ENCODE results near the gene TRIML1. TPM values are rescaled to one million over a fixed set of nuclear protein-coding genes. Genes with fewer than 3 reads are reported as not detected.
A peak's percentile ranks its signal among the peaks of the same experiment; 100 is the strongest.

The TRIML1 gene
- total RNA-seq (2014; rRNA removed; shearing (Covaris generic); ENCODE audit: low replicate concordance): not detected in 2 replicates

- H3K4me3 ChIP-seq: no peak within 1 kb of the TSS
- H3K36me3 ChIP-seq: no peaks in the 10 kb centered on the region
- DNase-seq: no peak
- H3K9me3 ChIP-seq: no peaks in the 10 kb centered on the region
- no peaks in the 10 kb centered on the region; the same call in 1 of the 2 replicates for H3K27me3 ChIP-seq
These were observed at the start of gene TRIML1 for GRCh38 chr4:188139141-188139540. Gene TRIML1 (plus strand): TSS chr4:188139441. CDS start chr4:188139559, 118 bp downstream.

- Histone ChIP-seq H3K36me3 (no peaks in the 10 kb centered on the region), H3K4me3 (no peak overlapping the region), H3K9me3 (no peaks in the 10 kb centered on the region), H3K27me3 (no peaks in the 10 kb centered on the region)
- DNase-seq: no peak
These were observed 46.4 kb upstream of the TRIML1 start for GRCh38 chr4:188092824-188093223.

- H3K9me3 ChIP-seq: no peaks in the 10 kb centered on the region
- DNase-seq: no peak
- no peaks in the 10 kb centered on the region for H3K27me3 ChIP-seq
- H3K4me3 ChIP-seq: no peak overlapping the region
- no peaks in the 10 kb centered on the region for H3K36me3 ChIP-seq
These were observed 32.8 kb upstream of the TRIML1 start for GRCh38 chr4:188106454-188106853.

- Histone ChIP-seq H3K4me3 (no peak overlapping the region), H3K36me3 (no peaks in the 10 kb centered on the region), H3K27me3 (no peaks in the 10 kb centered on the region), H3K9me3 (no peaks in the 10 kb centered on the region)
- no peak for DNase-seq
These were observed 31.1 kb upstream of the TRIML1 start for GRCh38 chr4:188107931-188108843.

GRCh38 chr4:188109157-188109755 is 30.0 kb upstream of the TRIML1 start, which contains the start of gene TRIML2:
Gene TRIML2 (minus strand): TSS chr4:188109603. CDS start chr4:188105368, 4,235 bp downstream.
- H3K27me3 ChIP-seq: no peaks in the 10 kb centered on the region
- DNase-seq: no peak
- H3K36me3 ChIP-seq: no peaks in the 10 kb centered on the region
- H3K9me3 ChIP-seq: no peaks in the 10 kb centered on the region
- H3K4me3 ChIP-seq: no peak within 1 kb of the TSS

GRCh38 chr4:188110036-188110435 is 29.2 kb upstream of the TRIML1 start:
- no peak overlapping the region for H3K4me3 ChIP-seq
- no peak for DNase-seq

GRCh38 chr4:188110741-188111471 is 28.3 kb upstream of the TRIML1 start:
- Histone ChIP-seq H3K36me3 (no peaks in the 10 kb centered on the region), H3K4me3 (no peak overlapping the region), H3K9me3 (no peaks in the 10 kb centered on the region), H3K27me3 (no peaks in the 10 kb centered on the region)
- DNase-seq: no peak

More at GRCh38 chr4:188110036-188110435, 29.2 kb upstream of the TRIML1 start:
- no peaks in the 10 kb centered on the region for H3K27me3 ChIP-seq
- no peaks in the 10 kb centered on the region for H3K36me3 ChIP-seq
- no peaks in the 10 kb centered on the region for H3K9me3 ChIP-seq

GRCh38 chr4:188111955-188112354 is 27.3 kb upstream of the TRIML1 start:
- DNase-seq: no peak
- Histone ChIP-seq H3K36me3 (no peaks in the 10 kb centered on the region), H3K9me3 (no peaks in the 10 kb centered on the region), H3K4me3 (no peak overlapping the region), H3K27me3 (no peaks in the 10 kb centered on the region)

GRCh38 chr4:188113156-188113555 is 26.1 kb upstream of the TRIML1 start:
- no peaks in the 10 kb centered on the region for H3K36me3 ChIP-seq
- no peak overlapping the region for H3K4me3 ChIP-seq
- no peaks in the 10 kb centered on the region for H3K9me3 ChIP-seq
- H3K27me3 ChIP-seq: no peaks in the 10 kb centered on the region
- DNase-seq: no peak

GRCh38 chr4:188117631-188118324 is 21.5 kb upstream of the TRIML1 start:
- Histone ChIP-seq H3K36me3 (no peaks in the 10 kb centered on the region), H3K9me3 (no peaks in the 10 kb centered on the region), H3K27me3 (no peaks in the 10 kb centered on the region), H3K4me3 (no peak overlapping the region)
- no peak for DNase-seq

GRCh38 chr4:188121530-188121929 is 17.7 kb upstream of the TRIML1 start:
- Histone ChIP-seq H3K36me3 (no peaks in the 10 kb centered on the region), H3K4me3 (no peak overlapping the region), H3K9me3 (no peaks in the 10 kb centered on the region), H3K27me3 (no peaks in the 10 kb centered on the region)
- DNase-seq: no peak

GRCh38 chr4:188127214-188127874 is 11.9 kb upstream of the TRIML1 start:
- no peaks in the 10 kb centered on the region for H3K9me3 ChIP-seq
- DNase-seq: peak; percentile 61
- no peaks in the 10 kb centered on the region for H3K36me3 ChIP-seq
- no peaks in the 10 kb centered on the region for H3K27me3 ChIP-seq
- H3K4me3 ChIP-seq: no peak overlapping the region

- H3K4me3 ChIP-seq: no peak overlapping the region
- no peak for DNase-seq
- no peaks in the 10 kb centered on the region for H3K36me3 ChIP-seq
- no peaks in the 10 kb centered on the region for H3K9me3 ChIP-seq
- no peaks in the 10 kb centered on the region for H3K27me3 ChIP-seq
These were observed 8.9 kb upstream of the TRIML1 start for GRCh38 chr4:188130355-188130754.

- no peak for DNase-seq
- H3K36me3 ChIP-seq: no peaks in the 10 kb centered on the region
- H3K9me3 ChIP-seq: no peaks in the 10 kb centered on the region
- no peaks in the 10 kb centered on the region for H3K27me3 ChIP-seq
- no peak overlapping the region for H3K4me3 ChIP-seq
These were observed 7.0 kb upstream of the TRIML1 start for GRCh38 chr4:188132232-188132631.

- H3K4me3 ChIP-seq: no peak overlapping the region
- DNase-seq: no peak
- H3K36me3 ChIP-seq: no peaks in the 10 kb centered on the region
- H3K9me3 ChIP-seq: no peaks in the 10 kb centered on the region
- no peaks in the 10 kb centered on the region for H3K27me3 ChIP-seq
These were observed 1.0 kb upstream of the TRIML1 start for GRCh38 chr4:188138227-188138626.

- no peaks in the 10 kb centered on the region for H3K9me3 ChIP-seq
- H3K36me3 ChIP-seq: no peaks in the 10 kb centered on the region
- no peaks in the 10 kb centered on the region; the same call in 1 of the 2 replicates for H3K27me3 ChIP-seq
- no peak overlapping the region for H3K4me3 ChIP-seq
- DNase-seq: no peak
These were observed 430 bp downstream of the TRIML1 start for GRCh38 chr4:188139671-188140070.
